Uterus (tissue), 4 donors: ENCODE data around the gene TTLL9. TPM values are rescaled to one million over a fixed set of nuclear protein-coding genes. Genes with fewer than 3 reads are reported as not detected.

Experiments
- DNase-seq, 2 donors: peaks; one replicate each; pipeline ENCODE4 v3.0.0-alpha.2; 2019 to 2020
- H3K27ac ChIP-seq, 2 donors: fragments of 200-600 bp; sonication (generic); 1 replicate in 1 of 2; 2 replicates in 1 of 2; pipeline ENCODE4 v1.5.1; 2016 to 2018
- H3K27me3 ChIP-seq, 2 donors: fragments of 200-600 bp; sonication (generic); one replicate each; pipeline ENCODE4 v1.5.1; 2018 to 2019; ENCODE audit warnings: control low read depth in 1 of 2
- H3K36me3 ChIP-seq, 2 donors: fragments of 200-600 bp; sonication (generic); one replicate each; pipeline ENCODE4 v1.5.1; 2019; ENCODE audit warnings: control low read depth in 1 of 2
- H3K4me1 ChIP-seq, 2 donors: fragments of 200-600 bp; sonication (generic); one replicate each; pipeline ENCODE4 v1.5.1; 2018 to 2019; ENCODE audit warnings: control low read depth in 1 of 2
- H3K4me3 ChIP-seq, 2 donors: fragments of 200-600 bp; sonication (generic); 1 replicate in 1 of 2; 2 replicates in 1 of 2; pipeline ENCODE4 v1.5.1; 2018 to 2019; ENCODE audit warnings: mild to moderate bottlenecking in 1 of 2
- H3K9me3 ChIP-seq, 2 donors: fragments of 200-600 bp; sonication (generic); one replicate each; pipeline ENCODE4 v1.5.1; 2019; ENCODE audit warnings: control low read depth in 1 of 2
- POLR2A ChIP-seq, 2 donors: fragments of 450-650 bp; IDR thresholded peaks; one replicate each; pipeline ENCODE4 v1.6.1; 2016; ENCODE audit warnings: antibody characterized with exemption in 2 of 2, mild to moderate bottlenecking in 1 of 2, moderate library complexity in 1 of 2
- intact Hi-C: fragments of 100-400 bp; cut with DNase I; formaldehyde crosslinking; loops from one replicate; pipeline ENCODE4 v1.15.1; 2023; ENCODE audit warnings: low total_unique reads
- total RNA-seq, 4 donors: library from RNA; depleted of rRNA in 3 of 4; stranded (reverse); fragments of >200 nt in 3 of 4; gene quantifications; one replicate each; pipeline versions ENCODE4 v1.1.0 to v1.2.4, GENCODE V29; 2014 to 2023
- TF ChIP-seq, protein P1 (sequence below), 4 experiments: fragments of 200-600 bp in 2 of 4; fragments of 450-650 bp in 2 of 4; sonication (generic) in 2 of 4; IDR thresholded peaks; one replicate each; pipeline ENCODE4 v1.5.1; 2016 to 2019; ENCODE audit warnings: antibody characterized with exemption in 4 of 4, mild to moderate bottlenecking in 2 of 4, moderate library complexity in 1 of 4
- donor health status: DM: yes; HTN: yes; CAD: no.

TTLL9 gene
- total RNA-seq, 4 donors from 2014 or later, result under 0.01 to 2.9 (median 0.91) TPM; not detected in 1

DNA sequence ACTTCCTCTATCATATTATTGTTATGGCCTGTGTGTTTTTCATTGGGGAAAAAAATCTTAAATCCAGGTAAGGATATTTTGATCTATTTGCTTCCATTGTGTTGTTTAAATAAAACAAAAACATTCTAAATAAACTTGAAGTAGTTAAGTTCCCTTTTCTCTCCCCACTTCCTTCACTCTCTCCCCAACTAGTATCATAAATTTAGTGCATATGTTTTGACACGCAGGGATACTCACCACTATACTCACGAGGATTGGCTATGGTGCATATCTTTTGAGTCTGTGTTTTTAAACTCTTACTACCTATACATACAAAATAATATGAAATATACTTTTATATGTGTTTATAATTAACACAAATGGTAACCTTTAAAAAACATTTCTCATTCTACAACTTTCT is 5.2 kb downstream of the TTLL9 start:
- DNase-seq, result no peak
- TF ChIP-seq, protein P1, sequence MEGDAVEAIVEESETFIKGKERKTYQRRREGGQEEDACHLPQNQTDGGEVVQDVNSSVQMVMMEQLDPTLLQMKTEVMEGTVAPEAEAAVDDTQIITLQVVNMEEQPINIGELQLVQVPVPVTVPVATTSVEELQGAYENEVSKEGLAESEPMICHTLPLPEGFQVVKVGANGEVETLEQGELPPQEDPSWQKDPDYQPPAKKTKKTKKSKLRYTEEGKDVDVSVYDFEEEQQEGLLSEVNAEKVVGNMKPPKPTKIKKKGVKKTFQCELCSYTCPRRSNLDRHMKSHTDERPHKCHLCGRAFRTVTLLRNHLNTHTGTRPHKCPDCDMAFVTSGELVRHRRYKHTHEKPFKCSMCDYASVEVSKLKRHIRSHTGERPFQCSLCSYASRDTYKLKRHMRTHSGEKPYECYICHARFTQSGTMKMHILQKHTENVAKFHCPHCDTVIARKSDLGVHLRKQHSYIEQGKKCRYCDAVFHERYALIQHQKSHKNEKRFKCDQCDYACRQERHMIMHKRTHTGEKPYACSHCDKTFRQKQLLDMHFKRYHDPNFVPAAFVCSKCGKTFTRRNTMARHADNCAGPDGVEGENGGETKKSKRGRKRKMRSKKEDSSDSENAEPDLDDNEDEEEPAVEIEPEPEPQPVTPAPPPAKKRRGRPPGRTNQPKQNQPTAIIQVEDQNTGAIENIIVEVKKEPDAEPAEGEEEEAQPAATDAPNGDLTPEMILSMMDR (IDR thresholded peaks at IDR 0.05), result no peak
- no peaks in the 10 kb centered on the region for H3K9me3 ChIP-seq
- H3K4me3 ChIP-seq, result no peak overlapping the region
- intact Hi-C loops, result no loop called here
- H3K36me3 ChIP-seq, result no peaks in the 10 kb centered on the region
- H3K4me1 ChIP-seq, result no peaks in the 10 kb centered on the region
- H3K27me3 ChIP-seq, result no peaks in the 10 kb centered on the region
- no peak overlapping the region for H3K27ac ChIP-seq

DNA sequence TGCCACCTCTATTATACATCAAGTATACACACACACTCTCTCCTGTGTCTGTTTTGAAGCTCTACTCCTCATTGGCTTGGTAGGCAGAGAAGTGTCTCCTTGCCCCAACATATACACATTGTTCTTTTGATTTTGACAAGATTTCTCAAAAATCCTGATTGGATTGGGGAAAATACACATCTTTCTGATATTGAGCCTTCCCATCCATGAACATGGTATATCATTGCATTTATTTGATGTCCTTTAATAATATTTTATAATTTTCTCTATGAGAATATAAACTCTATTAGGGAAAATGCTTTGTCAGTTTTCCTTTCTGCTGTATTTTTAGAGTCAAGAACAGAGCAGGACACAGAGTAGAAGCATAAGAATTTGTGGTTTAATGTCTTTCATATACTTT is 7.2 kb downstream of the TTLL9 start:
- DNase-seq, result no peak
- intact Hi-C loops, result no loop called here
- TF ChIP-seq POLR2A (IDR thresholded peaks at IDR 0.05), result no peak
- TF ChIP-seq, protein P1 (IDR thresholded peaks at IDR 0.05), result no peak
- H3K36me3 ChIP-seq, result no peaks in the 10 kb centered on the region
- no peaks in the 10 kb centered on the region for H3K4me1 ChIP-seq
- H3K27ac ChIP-seq, result no peak overlapping the region
- no peak overlapping the region for H3K4me3 ChIP-seq
- no peaks in the 10 kb centered on the region for H3K9me3 ChIP-seq
- H3K27me3 ChIP-seq, result no peaks in the 10 kb centered on the region

DNA sequence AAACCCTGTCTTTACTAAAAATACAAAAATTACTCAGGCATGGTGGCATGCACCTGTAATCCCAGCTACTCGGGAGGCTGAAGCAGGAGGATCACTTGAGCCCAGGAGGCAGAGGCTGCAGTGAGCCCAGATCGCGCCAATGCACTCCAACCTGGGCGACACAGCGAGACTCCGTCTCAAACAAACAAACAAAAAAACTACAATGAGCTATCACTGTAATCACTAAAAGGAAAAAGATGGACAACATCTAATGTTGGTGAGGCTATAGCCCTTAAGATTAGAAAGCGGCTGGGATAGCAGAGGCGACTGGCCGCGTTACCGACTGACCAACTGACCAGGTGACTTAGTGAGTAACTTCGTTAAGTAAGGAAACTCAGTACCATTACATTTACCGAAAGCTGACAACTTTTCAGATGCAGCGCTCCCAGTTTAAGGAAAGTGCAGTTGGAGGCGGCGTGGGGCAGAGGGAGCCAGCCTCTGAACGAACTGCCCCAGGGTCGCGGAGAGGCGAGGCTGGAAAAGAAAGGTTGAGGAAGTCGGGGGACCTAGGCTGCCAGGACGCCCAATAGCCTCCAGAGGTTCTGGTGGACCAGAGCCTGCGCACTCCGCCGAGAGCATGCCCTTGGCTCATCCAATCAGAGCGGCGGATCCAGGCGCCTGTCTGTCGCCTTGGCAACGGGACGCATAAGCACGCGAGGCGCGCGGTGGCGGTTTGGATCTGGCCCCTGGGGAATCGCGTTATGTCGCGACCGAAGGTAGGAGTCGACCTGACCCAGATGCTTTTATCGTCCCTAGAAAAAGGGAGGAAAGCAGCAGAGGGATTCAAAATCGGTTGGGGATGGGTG is 8.9 kb downstream of the TTLL9 start:
- H3K9me3 ChIP-seq, result no peaks in the 10 kb centered on the region
- no peaks in the 10 kb centered on the region for H3K27me3 ChIP-seq
- peak; percentile 87 to 94 for DNase-seq
- peak overlapping the region; percentile 35 to 43 for H3K4me3 ChIP-seq
- peak overlapping the region; percentile 67 to 75 for H3K27ac ChIP-seq
- H3K4me1 ChIP-seq, result no peaks in the 10 kb centered on the region
- peak; percentile 43 to 44 for TF ChIP-seq POLR2A (IDR thresholded peaks at IDR 0.05)
- TF ChIP-seq, protein P1 (IDR thresholded peaks at IDR 0.05), result peak in 2 of 4 experiments; percentile 21 to 22
- no peaks in the 10 kb centered on the region for H3K36me3 ChIP-seq
- intact Hi-C loops, result no loop called here

DNA sequence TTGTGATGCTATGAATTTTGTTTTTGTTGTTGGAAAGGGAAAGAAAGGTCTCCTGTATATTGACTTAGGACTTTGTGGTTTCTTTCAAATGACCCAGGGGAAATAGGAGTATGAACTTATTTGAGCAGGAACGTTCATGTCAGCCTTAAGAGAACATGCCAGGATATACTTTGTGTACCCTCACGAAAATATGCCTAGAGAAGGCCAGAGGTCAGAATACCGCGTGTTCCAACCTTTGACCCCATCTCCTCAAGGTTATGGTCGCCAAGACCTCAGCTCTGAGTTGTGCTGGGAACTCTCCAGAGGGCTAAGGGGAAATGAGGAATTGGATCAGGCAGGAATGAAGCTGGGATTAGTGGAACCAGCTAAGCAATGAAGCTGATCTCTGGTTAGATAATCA is 11.5 kb downstream of the TTLL9 start:
- no peak for TF ChIP-seq POLR2A (IDR thresholded peaks at IDR 0.05)
- no peak overlapping the region for H3K27ac ChIP-seq
- H3K27me3 ChIP-seq, result no peaks in the 10 kb centered on the region
- no peaks in the 10 kb centered on the region for H3K36me3 ChIP-seq
- no peak for DNase-seq
- intact Hi-C loops, result no loop called here
- H3K4me3 ChIP-seq, result no peak overlapping the region
- no peaks in the 10 kb centered on the region for H3K4me1 ChIP-seq
- no peaks in the 10 kb centered on the region for H3K9me3 ChIP-seq

DNA sequence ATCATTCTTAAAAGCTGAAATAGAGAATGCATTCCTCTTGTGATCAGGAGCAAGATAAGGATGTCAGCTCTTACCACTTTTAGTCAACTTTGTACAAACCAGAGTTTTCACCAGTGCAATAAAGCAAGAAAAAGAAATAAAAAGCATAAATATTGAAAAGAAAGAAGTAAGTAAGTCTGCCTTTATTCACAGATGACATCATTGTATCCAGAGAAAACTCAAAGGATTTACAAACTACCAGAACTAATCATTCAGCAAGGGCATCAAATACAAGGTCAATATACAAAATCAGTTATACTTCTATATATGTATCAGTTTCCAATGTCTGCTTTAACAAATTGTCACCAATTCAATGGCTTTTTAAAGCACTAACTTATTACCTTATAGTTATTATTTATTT is 13.4 kb downstream of the TTLL9 start:
- H3K27me3 ChIP-seq, result no peaks in the 10 kb centered on the region
- TF ChIP-seq, protein P1 (IDR thresholded peaks at IDR 0.05), result no peak
- TF ChIP-seq POLR2A (IDR thresholded peaks at IDR 0.05), result no peak
- H3K4me3 ChIP-seq, result no peak overlapping the region
- H3K36me3 ChIP-seq, result no peaks in the 10 kb centered on the region
- no peaks in the 10 kb centered on the region for H3K9me3 ChIP-seq
- no peak overlapping the region for H3K27ac ChIP-seq
- no peaks in the 10 kb centered on the region for H3K4me1 ChIP-seq
- DNase-seq, result no peak
- intact Hi-C loops, result no loop called here
